HG02798 (cell line): Measurements from ENCODE around the gene CCDC182.

Experiments
- ATAC-seq: cut with Tn5 transposase; IDR thresholded peaks from one replicate; pipeline ENCODE4 v1.9.1; 2021; ENCODE audit warnings: mild to moderate bottlenecking; ENCODE audit not compliant: unreplicated experiment, poor library complexity

Gene CCDC182

GRCh38 chr17:57758654-57759053 is 13.6 kb upstream of the CCDC182 start:
- ATAC-seq: no peak

GRCh38 chr17:57757735-57758134 is 12.6 kb upstream of the CCDC182 start:
- no peak for ATAC-seq

- no peak for ATAC-seq
Measured at GRCh38 chr17:57756951-57757350, 11.9 kb upstream of the CCDC182 start.

GRCh38 chr17:57755480-57756070 is 10.5 kb upstream of the CCDC182 start:
- no peak for ATAC-seq

GRCh38 chr17:57752031-57752905 is 7.2 kb upstream of the CCDC182 start:
- ATAC-seq: no peak

GRCh38 chr17:57751348-57751971 is 6.4 kb upstream of the CCDC182 start:
- no peak for ATAC-seq

- ATAC-seq: no peak
Measured at GRCh38 chr17:57750895-57751294, 5.8 kb upstream of the CCDC182 start.

- ATAC-seq: no peak
Measured at GRCh38 chr17:57750109-57750871, 5.2 kb upstream of the CCDC182 start.

- no peak for ATAC-seq
Measured at GRCh38 chr17:57749701-57750100, 4.6 kb upstream of the CCDC182 start.

GRCh38 chr17:57747221-57748017 is 2.3 kb upstream of the CCDC182 start:
- no peak for ATAC-seq

GRCh38 chr17:57746221-57746620 is 1.1 kb upstream of the CCDC182 start:
- ATAC-seq: no peak

GRCh38 chr17:57744195-57745170 is 616 bp downstream of the CCDC182 start:
- peak; percentile 57 for ATAC-seq

GRCh38 chr17:57740235-57740528 is 4.9 kb downstream of the CCDC182 start:
- ATAC-seq: no peak

- peak; percentile 50 for ATAC-seq
Measured at GRCh38 chr17:57739402-57740234, 5.5 kb downstream of the CCDC182 start.

- no peak for ATAC-seq
Measured at GRCh38 chr17:57737450-57737849, 7.6 kb downstream of the CCDC182 start.

- ATAC-seq: peak; percentile 29
Measured at GRCh38 chr17:57735707-57736106, 9.4 kb downstream of the CCDC182 start.

- ATAC-seq: peak; percentile 67
Measured at GRCh38 chr17:57735230-57735629, 9.9 kb downstream of the CCDC182 start.

GRCh38 chr17:57733085-57733484 is 12.0 kb downstream of the CCDC182 start:
- no peak for ATAC-seq
